ENCODE measurements around the gene CCNG2. TPM values are rescaled to one million over a fixed set of nuclear protein-coding genes. Genes with fewer than 3 reads are reported as not detected.

The CCNG2 gene
- total RNA-seq, 3 donors from 2014 or later (not counting 1 experiment from before 2014, with no cell fraction given): 35.5 to 91.5 (median 40.6) TPM

GRCh38 chr4:77185686-77186085 lies 28.7 kb downstream of the CCNG2 start:
- Mint-ChIP-seq H3K36me3 (no peaks in the 10 kb centered on the region), H3K4me1 (peaks cover 0 to 4% of the 10 kb centered on the region in 2 donors), H3K27me3 (ENCODE audit: low read depth in 2 of 2) (peaks cover 8 to 20% of the 10 kb centered on the region in 2 donors), H3K27ac (no peak overlapping the region), H3K4me3 (no peak overlapping the region), H3K9me3 (no peaks in the 10 kb centered on the region)
- Histone ChIP-seq H3K27ac (ENCODE audit: low read length) (no peak overlapping the region), H3K36me3 (ENCODE audit: control insufficient read depth, insufficient read depth, low read length) (no peaks in the 10 kb centered on the region), H3K9me3 (ENCODE audit: control insufficient read depth, insufficient read depth, low read length) (no peaks in the 10 kb centered on the region), H3K4me3 (ENCODE audit: low read length) (no peak overlapping the region), H3K4me1 (ENCODE audit: control insufficient read depth, insufficient read depth, low read length) (no peaks in the 10 kb centered on the region), H3K27me3 (ENCODE audit: control insufficient read depth, insufficient read depth, low read length) (no peaks in the 10 kb centered on the region)
- TF ChIP-seq CTCF (IDR thresholded peaks at IDR 0.05): no peak
- ATAC-seq (no peak), DNase-seq (no peak)
- intact Hi-C loops (cut with micrococcal nuclease): no loop called here

- WGBS (ENCODE audit: insufficient coverage): 80% methylated on average over 1 of the region's 2 CpGs
- no peak for TF ChIP-seq CTCF (IDR thresholded peaks at IDR 0.05)
- no peak for DNase-seq
- intact Hi-C loops (cut with micrococcal nuclease): no loop called here
- Histone ChIP-seq H3K27me3 (ENCODE audit: control insufficient read depth, insufficient read depth, low read length) (no peaks in the 10 kb centered on the region), H3K36me3 (ENCODE audit: control insufficient read depth, insufficient read depth, low read length) (no peaks in the 10 kb centered on the region), H3K4me3 (ENCODE audit: low read length) (no peak overlapping the region), H3K4me1 (ENCODE audit: control insufficient read depth, insufficient read depth, low read length) (no peaks in the 10 kb centered on the region), H3K9me3 (ENCODE audit: control insufficient read depth, insufficient read depth, low read length) (no peaks in the 10 kb centered on the region), H3K27ac (ENCODE audit: low read length) (no peak overlapping the region)
- Mint-ChIP-seq H3K36me3 (no peaks in the 10 kb centered on the region), H3K4me3 (no peak overlapping the region), H3K9me3 (no peaks in the 10 kb centered on the region), H3K27me3 (ENCODE audit: low read depth in 2 of 2) (peaks cover 8 to 20% of the 10 kb centered on the region in 2 donors), H3K4me1 (peaks cover 0 to 4% of the 10 kb centered on the region in 2 donors), H3K27ac (no peak overlapping the region)
- ATAC-seq: no peak
These were observed 30.3 kb downstream of the CCNG2 start for GRCh38 chr4:77187322-77187721.

- DNase-seq (no peak), ATAC-seq (no peak)
- no peaks in the 10 kb centered on the region for H3K36me3 Mint-ChIP-seq
- no peaks in the 10 kb centered on the region for H3K36me3 ChIP-seq (ENCODE audit: control insufficient read depth, insufficient read depth, low read length)
- intact Hi-C loops (cut with micrococcal nuclease): no loop called here
- H3K4me3 Mint-ChIP-seq: no peak overlapping the region
- peaks cover 7 to 9% of the 10 kb centered on the region in 2 donors for H3K27me3 Mint-ChIP-seq (ENCODE audit: low read depth in 2 of 2)
- WGBS (ENCODE audit: insufficient coverage): 72% methylated on average over 8 of the region's 9 CpGs
- H3K9me3 Mint-ChIP-seq: no peaks in the 10 kb centered on the region
- no peak overlapping the region for H3K4me3 ChIP-seq (ENCODE audit: low read length)
- no peaks in the 10 kb centered on the region for H3K9me3 ChIP-seq (ENCODE audit: control insufficient read depth, insufficient read depth, low read length)
- H3K27me3 ChIP-seq (ENCODE audit: control insufficient read depth, insufficient read depth, low read length): no peaks in the 10 kb centered on the region
- no peak overlapping the region for H3K27ac Mint-ChIP-seq
- H3K4me1 ChIP-seq (ENCODE audit: control insufficient read depth, insufficient read depth, low read length): peaks cover under 1% of the 10 kb centered on the region
- no peak for TF ChIP-seq CTCF (IDR thresholded peaks at IDR 0.05)
- no peak overlapping the region for H3K27ac ChIP-seq (ENCODE audit: low read length)
- peaks cover 8 to 12% of the 10 kb centered on the region in 2 donors for H3K4me1 Mint-ChIP-seq
These were observed 31.7 kb downstream of the CCNG2 start for GRCh38 chr4:77188498-77189220.

- Histone ChIP-seq H3K4me1 (ENCODE audit: control insufficient read depth, insufficient read depth, low read length) (peaks cover 3% of the 10 kb centered on the region), H3K4me3 (ENCODE audit: low read length) (no peak overlapping the region), H3K27me3 (ENCODE audit: control insufficient read depth, insufficient read depth, low read length) (no peaks in the 10 kb centered on the region), H3K36me3 (ENCODE audit: control insufficient read depth, insufficient read depth, low read length) (no peaks in the 10 kb centered on the region), H3K27ac (ENCODE audit: low read length) (no peak overlapping the region), H3K9me3 (ENCODE audit: control insufficient read depth, insufficient read depth, low read length) (no peaks in the 10 kb centered on the region)
- no peak for TF ChIP-seq CTCF (IDR thresholded peaks at IDR 0.05)
- intact Hi-C loops (cut with micrococcal nuclease): no loop called here
- peaks cover 13 to 20% of the 10 kb centered on the region in 2 donors for H3K4me1 Mint-ChIP-seq
- H3K9me3 Mint-ChIP-seq: no peaks in the 10 kb centered on the region
- DNase-seq (no peak), ATAC-seq (no peak)
- no peak overlapping the region for H3K4me3 Mint-ChIP-seq
- no peak overlapping the region for H3K27ac Mint-ChIP-seq
- WGBS (ENCODE audit: insufficient coverage): no CpG with 5 or more reads among the region's 1 CpG
- H3K27me3 Mint-ChIP-seq (ENCODE audit: low read depth in 2 of 2): peaks cover 2 to 3% of the 10 kb centered on the region in 2 donors
- no peaks in the 10 kb centered on the region for H3K36me3 Mint-ChIP-seq
These were observed 32.4 kb downstream of the CCNG2 start for GRCh38 chr4:77189412-77189811.
